Upper lobe of left lung (tissue), 6 donors: ENCODE results near the gene NFKBIL1. TPM values are rescaled to one million over a fixed set of nuclear protein-coding genes. Genes with fewer than 3 reads are reported as not detected.

Source experiments
- ATAC-seq, 2 donors: fragments of 200-7000 bp; cut with Tn5 transposase; one replicate each; pipeline ENCODE4 v1.9.1; 2022; ENCODE audit warnings: mild to moderate bottlenecking in 2 of 2, moderate library complexity in 2 of 2; ENCODE audit not compliant: low FRiP score in 2 of 2
- DNase-seq, 2 donors: peaks; one replicate each; pipeline ENCODE4 v3.0.0-alpha.2; 2019 to 2020
- H3K27ac ChIP-seq, 4 donors: fragments of 200-600 bp; sonication (generic); one replicate each; pipeline ENCODE4 v1.5.1; 2016 to 2019
- H3K27me3 ChIP-seq, 4 donors: fragments of 200-600 bp; sonication (generic); one replicate each; pipeline ENCODE4 v1.5.1; 2017 to 2019
- H3K36me3 ChIP-seq, 4 donors: fragments of 200-600 bp; sonication (generic); one replicate each; pipeline ENCODE4 v1.5.1; 2016 to 2019
- H3K4me1 ChIP-seq, 4 donors: fragments of 200-600 bp; sonication (generic); one replicate each; pipeline ENCODE4 v1.5.1; 2018 to 2019
- H3K4me3 ChIP-seq, 4 donors: fragments of 200-600 bp; sonication (generic); one replicate each; pipeline ENCODE4 v1.5.1; 2017 to 2019; ENCODE audit warnings: mild to moderate bottlenecking in 2 of 4, moderate library complexity in 1 of 4
- H3K9me3 ChIP-seq, 4 donors: fragments of 200-600 bp; sonication (generic); one replicate each; pipeline ENCODE4 v1.5.1; 2018 to 2019
- CTCF ChIP-seq, 6 experiments: fragments of 450-650 bp in 4 of 6; fragments of 200-600 bp in 2 of 6; sonication (generic) in 2 of 6; IDR thresholded peaks; one replicate each; pipeline ENCODE4 v1.5.1; 2016 to 2019; ENCODE audit warnings: antibody characterized with exemption in 6 of 6
- EP300 ChIP-seq, 4 donors: sonication (generic); formaldehyde crosslinking; IDR thresholded peaks; one replicate each; pipeline ENCODE4 v1.5.1; 2017; ENCODE audit warnings: antibody characterized with exemption in 4 of 4, control low read depth in 2 of 4
- POLR2A ChIP-seq, 4 donors: fragments of 450-650 bp; IDR thresholded peaks; one replicate each; pipeline ENCODE4 v1.5.1; 2016 to 2017; ENCODE audit warnings: antibody characterized with exemption in 4 of 4, mild to moderate bottlenecking in 2 of 4
- POLR2AphosphoS5 ChIP-seq, 2 donors: sonication (generic); formaldehyde crosslinking; IDR thresholded peaks; one replicate each; pipeline ENCODE4 v1.5.1; 2017; ENCODE audit warnings: antibody characterized with exemption in 2 of 2
- WGBS, 2 donors: methylation state at CpG; one replicate each; pipeline ENCODE4 v1.1.5; 2017 to 2018; 5-methylcytosine and 5-hydroxymethylcytosine counted together
- total RNA-seq, 6 donors: library from RNA; depleted of rRNA in 4 of 6; stranded (reverse); fragments of >200 nt in 4 of 6; gene quantifications; one replicate each; pipeline versions ENCODE4 v1.1.0 to v1.2.1, GENCODE V29; 2016 to 2021
- donor health status: DM: no; HTN: no; CAD: no; lungs with moderate emphysema.
- donor health status: DM: no; HTN: yes; CAD: no; lungs with severe emphysema.

The NFKBIL1 gene
- total RNA-seq, 6 donors from 2014 or later: 18.2 to 45.1 (median 23.8) TPM

DNA sequence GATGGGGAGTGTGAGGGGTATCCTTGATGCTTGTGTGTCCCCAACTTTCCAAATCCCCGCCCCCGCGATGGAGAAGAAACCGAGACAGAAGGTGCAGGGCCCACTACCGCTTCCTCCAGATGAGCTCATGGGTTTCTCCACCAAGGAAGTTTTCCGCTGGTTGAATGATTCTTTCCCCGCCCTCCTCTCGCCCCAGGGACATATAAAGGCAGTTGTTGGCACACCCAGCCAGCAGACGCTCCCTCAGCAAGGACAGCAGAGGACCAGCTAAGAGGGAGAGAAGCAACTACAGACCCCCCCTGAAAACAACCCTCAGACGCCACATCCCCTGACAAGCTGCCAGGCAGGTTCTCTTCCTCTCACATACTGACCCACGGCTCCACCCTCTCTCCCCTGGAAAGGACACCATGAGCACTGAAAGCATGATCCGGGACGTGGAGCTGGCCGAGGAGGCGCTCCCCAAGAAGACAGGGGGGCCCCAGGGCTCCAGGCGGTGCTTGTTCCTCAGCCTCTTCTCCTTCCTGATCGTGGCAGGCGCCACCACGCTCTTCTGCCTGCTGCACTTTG lies 28.0 kb downstream of the NFKBIL1 start, which contains the start of gene TNF:
Gene TNF, plus strand, starts transcription at position 231 of the 567 bp plus-strand sequence. Its CDS starts 177 bp downstream, at position 408.
- peak in 1 of 2 donors; percentile 85 for ATAC-seq
- TF ChIP-seq POLR2AphosphoS5 (IDR thresholded peaks at IDR 0.05) (peak; percentile 34 to 73), EP300 (IDR thresholded peaks at IDR 0.05) (no peak), POLR2A (IDR thresholded peaks at IDR 0.05) (peak in 1 of 4 donors; percentile 72), CTCF (IDR thresholded peaks at IDR 0.05) (no peak)
- DNase-seq: peak in 1 of 2 donors; percentile 62
- Histone ChIP-seq H3K4me1 (peaks cover under 1 to 7% (median 2%) of the 10 kb centered on the region in 4 donors), H3K27ac (peak within 1 kb of the TSS in 3 of 4 donors; percentile 40 to 81 (median 73)), H3K9me3 (no peaks in the 10 kb centered on the region), H3K36me3 (no peaks in the 10 kb centered on the region), H3K4me3 (peak within 1 kb of the TSS in 3 of 4 donors; percentile 35 to 53 (median 43)), H3K27me3 (no peaks in the 10 kb centered on the region)
- 47 to 57% methylated on average over 13 to 19 of the region's 19 CpGs for WGBS, 2 donors

DNA sequence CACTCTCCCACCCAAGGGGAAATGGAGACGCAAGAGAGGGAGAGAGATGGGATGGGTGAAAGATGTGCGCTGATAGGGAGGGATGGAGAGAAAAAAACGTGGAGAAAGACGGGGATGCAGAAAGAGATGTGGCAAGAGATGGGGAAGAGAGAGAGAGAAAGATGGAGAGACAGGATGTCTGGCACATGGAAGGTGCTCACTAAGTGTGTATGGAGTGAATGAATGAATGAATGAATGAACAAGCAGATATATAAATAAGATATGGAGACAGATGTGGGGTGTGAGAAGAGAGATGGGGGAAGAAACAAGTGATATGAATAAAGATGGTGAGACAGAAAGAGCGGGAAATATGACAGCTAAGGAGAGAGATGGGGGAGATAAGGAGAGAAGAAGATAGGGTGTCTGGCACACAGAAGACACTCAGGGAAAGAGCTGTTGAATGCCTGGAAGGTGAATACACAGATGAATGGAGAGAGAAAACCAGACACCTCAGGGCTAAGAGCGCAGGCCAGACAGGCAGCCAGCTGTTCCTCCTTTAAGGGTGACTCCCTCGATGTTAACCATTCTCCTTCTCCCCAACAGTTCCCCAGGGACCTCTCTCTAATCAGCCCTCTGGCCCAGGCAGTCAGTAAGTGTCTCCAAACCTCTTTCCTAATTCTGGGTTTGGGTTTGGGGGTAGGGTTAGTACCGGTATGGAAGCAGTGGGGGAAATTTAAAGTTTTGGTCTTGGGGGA lies 28.7 kb downstream of the NFKBIL1 start:
- DNase-seq (no peak), ATAC-seq (no peak)
- Histone ChIP-seq H3K36me3 (no peaks in the 10 kb centered on the region), H3K27me3 (no peaks in the 10 kb centered on the region), H3K9me3 (no peaks in the 10 kb centered on the region), H3K4me3 (peak overlapping the region in 3 of 4 donors; percentile 35 to 53 (median 43)), H3K4me1 (peaks cover 3 to 7% (median 5%) of the 10 kb centered on the region in 4 donors), H3K27ac (peak overlapping the region in 3 of 4 donors; percentile 40 to 81 (median 73))
- WGBS, 2 donors: 65 to 69% methylated on average over 8 of the region's 8 CpGs
- TF ChIP-seq POLR2AphosphoS5 (IDR thresholded peaks at IDR 0.05) (no peak), CTCF (IDR thresholded peaks at IDR 0.05) (no peak), POLR2A (IDR thresholded peaks at IDR 0.05) (no peak), EP300 (IDR thresholded peaks at IDR 0.05) (no peak)

GRCh38 chr6:31576897-31577578 lies 29.6 kb downstream of the NFKBIL1 start:
- Histone ChIP-seq H3K9me3 (no peaks in the 10 kb centered on the region), H3K27me3 (no peaks in the 10 kb centered on the region), H3K36me3 (no peaks in the 10 kb centered on the region), H3K4me1 (peaks cover 9 to 13% (median 11%) of the 10 kb centered on the region in 4 donors), H3K27ac (peak overlapping the region in 3 of 4 donors; percentile 10 to 61 (median 23)), H3K4me3 (peak overlapping the region in 2 of 4 donors; percentile 43 to 53)
- ATAC-seq (no peak), DNase-seq (peak in 1 of 2 donors; percentile 43)
- 81 to 88% methylated on average over 19 of the region's 19 CpGs for WGBS, 2 donors
- TF ChIP-seq EP300 (IDR thresholded peaks at IDR 0.05) (no peak), POLR2A (IDR thresholded peaks at IDR 0.05) (peak in 1 of 4 donors; percentile 13), CTCF (IDR thresholded peaks at IDR 0.05) (no peak), POLR2AphosphoS5 (IDR thresholded peaks at IDR 0.05) (peak in 1 of 2 donors; percentile 24)

- H3K4me3 ChIP-seq: peak overlapping the region in 1 of 4 donors; percentile 53
- ATAC-seq (no peak), DNase-seq (no peak)
- H3K4me1 ChIP-seq: peaks cover 14 to 18% (median 16%) of the 10 kb centered on the region in 4 donors
- H3K27me3 ChIP-seq: no peaks in the 10 kb centered on the region
- H3K9me3 ChIP-seq: no peaks in the 10 kb centered on the region
- 82 to 95% methylated on average over 3 of the region's 3 CpGs for WGBS, 2 donors
- no peak for TF ChIP-seq POLR2AphosphoS5 (IDR thresholded peaks at IDR 0.05)
- TF ChIP-seq POLR2A (IDR thresholded peaks at IDR 0.05): no peak
- no peak for TF ChIP-seq EP300 (IDR thresholded peaks at IDR 0.05)
- no peak for TF ChIP-seq CTCF (IDR thresholded peaks at IDR 0.05)
- H3K36me3 ChIP-seq: no peaks in the 10 kb centered on the region
- no peak overlapping the region for H3K27ac ChIP-seq
Observed at GRCh38 chr6:31577579-31577966, 30.2 kb downstream of the NFKBIL1 start.
